Osteocyte (in vitro differentiated cells): ENCODE results near the gene LRFN3. TPM values are rescaled to one million over a fixed set of nuclear protein-coding genes. Genes with fewer than 3 reads are reported as not detected.
A peak's percentile ranks its signal among the peaks of the same experiment; 100 is the strongest.

Experiments
- DNase-seq: peaks from one replicate; pipeline ENCODE4 v3.0.0; 2021; ENCODE audit warnings: mixed read lengths; ENCODE audit not compliant: unreplicated experiment; ENCODE audit errors: extremely low spot score
- H3K27ac Mint-ChIP-seq: one replicate; pipeline ENCODE4 v1.8.0; 2021; ENCODE audit warnings: mild to moderate bottlenecking, mixed read lengths; ENCODE audit not compliant: unreplicated experiment
- H3K27me3 Mint-ChIP-seq: one replicate; pipeline ENCODE4 v1.8.0; 2021; ENCODE audit warnings: mixed read lengths; ENCODE audit not compliant: unreplicated experiment
- H3K36me3 Mint-ChIP-seq: one replicate; pipeline ENCODE4 v1.8.0; 2021; ENCODE audit warnings: mixed read lengths; ENCODE audit not compliant: unreplicated experiment
- H3K4me1 Mint-ChIP-seq: one replicate; pipeline ENCODE4 v1.8.0; 2021; ENCODE audit warnings: mixed read lengths; ENCODE audit not compliant: unreplicated experiment
- H3K4me3 Mint-ChIP-seq: one replicate; pipeline ENCODE4 v1.8.0; 2021; ENCODE audit warnings: mild to moderate bottlenecking, moderate library complexity, mixed read lengths; ENCODE audit not compliant: unreplicated experiment
- H3K9me3 Mint-ChIP-seq: one replicate; pipeline ENCODE4 v1.8.0; 2021; ENCODE audit warnings: mixed read lengths; ENCODE audit not compliant: unreplicated experiment
- CTCF ChIP-seq: fragments of 200-600 bp; sonication (generic); IDR thresholded peaks from 2 replicates; pipeline ENCODE4 v1.5.0; 2021; ENCODE audit warnings: antibody characterized with exemption, mild to moderate bottlenecking, moderate library complexity
- total RNA-seq: library from RNA; stranded (reverse); gene quantifications from 2 replicates; pipeline ENCODE4 v1.2.1, GENCODE V29; 2021

LRFN3 gene
- total RNA-seq, 1 donor from 2014 or later, result 25.0 TPM

- Mint-ChIP-seq H3K27ac (peak overlapping the region; percentile 61), H3K27me3 (peaks cover 7% of the 10 kb centered on the region), H3K4me1 (peaks cover 15% of the 10 kb centered on the region), H3K4me3 (peak overlapping the region; percentile 10), H3K36me3 (peaks cover 3% of the 10 kb centered on the region), H3K9me3 (no peaks in the 10 kb centered on the region)
- no peak for TF ChIP-seq CTCF
- no peak for DNase-seq
Measured at GRCh38 chr19:35992907-35993765, 57.0 kb downstream of the LRFN3 start.

GRCh38 chr19:35993923-35994598, 57.9 kb downstream of the LRFN3 start:
- Mint-ChIP-seq H3K4me3 (peak overlapping the region; percentile 55), H3K27me3 (peaks cover 3% of the 10 kb centered on the region), H3K27ac (no peak overlapping the region), H3K9me3 (no peaks in the 10 kb centered on the region), H3K36me3 (peaks cover 3% of the 10 kb centered on the region), H3K4me1 (peaks cover 15% of the 10 kb centered on the region)
- DNase-seq, result no peak
- TF ChIP-seq CTCF, result no peak

Other genes with a start within 250 kb of the LRFN3 start
- not detected in 2 replicates for gene ZBTB32, start 231.8 kb upstream of the LRFN3 start, total RNA-seq
- 45.1 and 45.3 TPM in 2 replicates for gene KMT2B, start 218.4 kb upstream of the LRFN3 start, total RNA-seq
- 2.3 and 3.1 TPM in 2 replicates for gene IGFLR1, start 193.9 kb upstream of the LRFN3 start, total RNA-seq
- 35.9 and 44.9 TPM in 2 replicates for gene U2AF1L4, start 191.0 kb upstream of the LRFN3 start, total RNA-seq
- gene PSENEN, start 190.7 kb upstream of the LRFN3 start, total RNA-seq, result 71.4 and 72.6 TPM in 2 replicates
- gene LIN37, start 187.8 kb upstream of the LRFN3 start, total RNA-seq, result 14.1 and 15.7 TPM in 2 replicates
- gene HSPB6, start 179.3 kb upstream of the LRFN3 start, total RNA-seq, result 0.37 and 0.64 TPM in 2 replicates
- 19.8 and 20.9 TPM in 2 replicates for gene PROSER3, start 178.2 kb upstream of the LRFN3 start, total RNA-seq
- gene ARHGAP33, start 160.8 kb upstream of the LRFN3 start, total RNA-seq, result 10.1 and 15.2 TPM in 2 replicates
- gene PRODH2, start 123.5 kb upstream of the LRFN3 start, total RNA-seq, result not detected in 2 replicates
- not detected in 2 replicates for gene NPHS1, start 83.9 kb upstream of the LRFN3 start, total RNA-seq
- gene KIRREL2, start 79.5 kb upstream of the LRFN3 start, total RNA-seq, result not detected in 2 replicates
- 12.6 and 14.7 TPM in 2 replicates for gene APLP1, start 67.8 kb upstream of the LRFN3 start, total RNA-seq
- gene NFKBID, start 35.8 kb upstream of the LRFN3 start, total RNA-seq, result 6.2 and 6.8 TPM in 2 replicates
- 0.81 and 0.97 TPM in 2 replicates for gene HCST, start 33.8 kb upstream of the LRFN3 start, total RNA-seq
- not detected in 2 replicates for gene TYROBP, start 28.1 kb upstream of the LRFN3 start, total RNA-seq
- gene SDHAF1, start 58.8 kb downstream of the LRFN3 start, total RNA-seq, result 15.4 and 15.5 TPM in 2 replicates
- 0.55 TPM in 1 of 2 replicates, not detected in the other for gene SYNE4, start 72.4 kb downstream of the LRFN3 start, total RNA-seq
- gene ALKBH6, start 77.8 kb downstream of the LRFN3 start, total RNA-seq, result 13.0 and 16.0 TPM in 2 replicates
- 72.8 and 78.3 TPM in 2 replicates for gene CLIP3, start 96.5 kb downstream of the LRFN3 start, total RNA-seq
- 7.3 and 8.0 TPM in 2 replicates for gene THAP8, start 117.9 kb downstream of the LRFN3 start, total RNA-seq
- 4.6 and 4.9 TPM in 2 replicates for gene WDR62, start 118.5 kb downstream of the LRFN3 start, total RNA-seq
- not detected in 2 replicates for gene OVOL3, start 174.8 kb downstream of the LRFN3 start, total RNA-seq
- gene POLR2I, start 178.5 kb downstream of the LRFN3 start, total RNA-seq, result 61.8 and 62.2 TPM in 2 replicates
- 172 and 177 TPM in 2 replicates for gene TBCB, start 179.1 kb downstream of the LRFN3 start, total RNA-seq
- 789 and 808 TPM in 2 replicates for gene CAPNS1, start 203.7 kb downstream of the LRFN3 start, total RNA-seq
- gene COX7A1, start 216.1 kb downstream of the LRFN3 start, total RNA-seq, result not detected in 2 replicates